ENCODE data around the gene SALL3. TPM values are rescaled to one million over a fixed set of nuclear protein-coding genes. Genes with fewer than 3 reads are reported as not detected.
"Not testable (repeated sequence)": the region's sequence is repeated elsewhere in the genome, so short reads cannot be mapped to it uniquely, and the experiment has no call there.

The SALL3 gene
- total RNA-seq: not detected in 2 replicates

GRCh38 chr18:78979730-78980278, at the start of gene SALL3:
TSS of gene SALL3 (plus strand) at chr18:78979818. CDS start at chr18:78980275, 457 bp downstream.
- H3K4me1 Mint-ChIP-seq (ENCODE audit: low read depth): peaks cover 8% of the 10 kb centered on the region
- H3K27ac Mint-ChIP-seq: no peak within 1 kb of the TSS
- peaks cover 68% of the 10 kb centered on the region for H3K27me3 Mint-ChIP-seq (ENCODE audit: low read depth)
- DNase-seq (ENCODE audit: low spot score): no peak
- H3K36me3 Mint-ChIP-seq (ENCODE audit: low read depth): peaks cover 6% of the 10 kb centered on the region
- intact Hi-C loops (cut with micrococcal nuclease): loop anchor here (10.0 kb wide), 1 partner anchor 1735 kb away; the partner anchor contains the start of gene GALR1
- no peak within 1 kb of the TSS for H3K4me3 Mint-ChIP-seq (ENCODE audit: low read depth)
- H3K9me3 Mint-ChIP-seq: peaks cover 7% of the 10 kb centered on the region

GRCh38 chr18:78932281-78932680, 47.3 kb upstream of the SALL3 start:
- H3K4me1 Mint-ChIP-seq (ENCODE audit: low read depth): no peaks in the 10 kb centered on the region
- DNase-seq (ENCODE audit: low spot score): no peak
- intact Hi-C loops (cut with micrococcal nuclease): no loop called here

GRCh38 chr18:78934003-78934402, 45.6 kb upstream of the SALL3 start:
- DNase-seq (ENCODE audit: low spot score): no peak
- H3K9me3 Mint-ChIP-seq: no peaks in the 10 kb centered on the region
- H3K4me3 Mint-ChIP-seq (ENCODE audit: low read depth): no peak overlapping the region
- H3K4me1 Mint-ChIP-seq (ENCODE audit: low read depth): peaks cover 2% of the 10 kb centered on the region
- H3K27ac Mint-ChIP-seq: no peak overlapping the region
- H3K36me3 Mint-ChIP-seq (ENCODE audit: low read depth): no peaks in the 10 kb centered on the region
- intact Hi-C loops (cut with micrococcal nuclease): no loop called here
- no peaks in the 10 kb centered on the region for H3K27me3 Mint-ChIP-seq (ENCODE audit: low read depth)

More at GRCh38 chr18:78932281-78932680, 47.3 kb upstream of the SALL3 start:
- no peak overlapping the region for H3K27ac Mint-ChIP-seq
- H3K4me3 Mint-ChIP-seq (ENCODE audit: low read depth): no peak overlapping the region
- H3K36me3 Mint-ChIP-seq (ENCODE audit: low read depth): no peaks in the 10 kb centered on the region
- H3K27me3 Mint-ChIP-seq (ENCODE audit: low read depth): no peaks in the 10 kb centered on the region
- no peaks in the 10 kb centered on the region for H3K9me3 Mint-ChIP-seq

GRCh38 chr18:78934551-78935225, 44.9 kb upstream of the SALL3 start:
- Mint-ChIP-seq H3K27ac (no peak overlapping the region), H3K9me3 (no peaks in the 10 kb centered on the region), H3K27me3 (ENCODE audit: low read depth) (no peaks in the 10 kb centered on the region), H3K4me3 (ENCODE audit: low read depth) (no peak overlapping the region), H3K36me3 (ENCODE audit: low read depth) (no peaks in the 10 kb centered on the region), H3K4me1 (ENCODE audit: low read depth) (peaks cover 6% of the 10 kb centered on the region)
- DNase-seq (ENCODE audit: low spot score): no peak
- intact Hi-C loops (cut with micrococcal nuclease): no loop called here

GRCh38 chr18:78935406-78935805, 44.2 kb upstream of the SALL3 start:
- peaks cover 7% of the 10 kb centered on the region for H3K4me1 Mint-ChIP-seq (ENCODE audit: low read depth)
- DNase-seq (ENCODE audit: low spot score): no peak
- intact Hi-C loops (cut with micrococcal nuclease): no loop called here

GRCh38 chr18:78936251-78937005, 43.2 kb upstream of the SALL3 start:
- Mint-ChIP-seq H3K27ac (no peak overlapping the region), H3K4me1 (ENCODE audit: low read depth) (peaks cover 7% of the 10 kb centered on the region), H3K27me3 (ENCODE audit: low read depth) (no peaks in the 10 kb centered on the region), H3K36me3 (ENCODE audit: low read depth) (no peaks in the 10 kb centered on the region), H3K9me3 (no peaks in the 10 kb centered on the region), H3K4me3 (ENCODE audit: low read depth) (no peak overlapping the region)
- no peak for DNase-seq (ENCODE audit: low spot score)
- intact Hi-C loops (cut with micrococcal nuclease): no loop called here

More at GRCh38 chr18:78935406-78935805, 44.2 kb upstream of the SALL3 start:
- Mint-ChIP-seq H3K9me3 (no peaks in the 10 kb centered on the region), H3K27ac (no peak overlapping the region), H3K4me3 (ENCODE audit: low read depth) (no peak overlapping the region), H3K27me3 (ENCODE audit: low read depth) (no peaks in the 10 kb centered on the region), H3K36me3 (ENCODE audit: low read depth) (no peaks in the 10 kb centered on the region)

GRCh38 chr18:78937166-78937565, 42.5 kb upstream of the SALL3 start:
- Mint-ChIP-seq H3K27me3 (ENCODE audit: low read depth) (no peaks in the 10 kb centered on the region), H3K9me3 (no peaks in the 10 kb centered on the region), H3K4me3 (ENCODE audit: low read depth) (no peak overlapping the region), H3K27ac (no peak overlapping the region), H3K36me3 (ENCODE audit: low read depth) (no peaks in the 10 kb centered on the region), H3K4me1 (ENCODE audit: low read depth) (peaks cover 7% of the 10 kb centered on the region)
- intact Hi-C loops (cut with micrococcal nuclease): no loop called here
- DNase-seq (ENCODE audit: low spot score): no peak

GRCh38 chr18:78939105-78939504, 40.5 kb upstream of the SALL3 start:
- peaks cover 7% of the 10 kb centered on the region for H3K4me1 Mint-ChIP-seq (ENCODE audit: low read depth)
- no peak overlapping the region for H3K4me3 Mint-ChIP-seq (ENCODE audit: low read depth)
- no peaks in the 10 kb centered on the region for H3K9me3 Mint-ChIP-seq
- intact Hi-C loops (cut with micrococcal nuclease): no loop called here
- no peak for DNase-seq (ENCODE audit: low spot score)
- no peaks in the 10 kb centered on the region for H3K36me3 Mint-ChIP-seq (ENCODE audit: low read depth)
- H3K27me3 Mint-ChIP-seq (ENCODE audit: low read depth): no peaks in the 10 kb centered on the region
- H3K27ac Mint-ChIP-seq: peak overlapping the region; percentile 14

GRCh38 chr18:78939734-78940494, 39.7 kb upstream of the SALL3 start:
- Mint-ChIP-seq H3K4me3 (ENCODE audit: low read depth) (no peak overlapping the region), H3K27me3 (ENCODE audit: low read depth) (no peaks in the 10 kb centered on the region), H3K9me3 (no peaks in the 10 kb centered on the region), H3K27ac (no peak overlapping the region), H3K4me1 (ENCODE audit: low read depth) (peaks cover 7% of the 10 kb centered on the region), H3K36me3 (ENCODE audit: low read depth) (no peaks in the 10 kb centered on the region)
- intact Hi-C loops (cut with micrococcal nuclease): no loop called here
- DNase-seq (ENCODE audit: low spot score): no peak

GRCh38 chr18:78942236-78942635, 37.4 kb upstream of the SALL3 start:
- H3K9me3 Mint-ChIP-seq; H3K27ac Mint-ChIP-seq; DNase-seq (ENCODE audit: low spot score); H3K27me3 Mint-ChIP-seq (ENCODE audit: low read depth); H3K4me3 Mint-ChIP-seq (ENCODE audit: low read depth); H3K4me1 Mint-ChIP-seq (ENCODE audit: low read depth); intact Hi-C loops (cut with micrococcal nuclease); H3K36me3 Mint-ChIP-seq (ENCODE audit: low read depth): not testable (repeated sequence)

- H3K36me3 Mint-ChIP-seq (ENCODE audit: low read depth): no peaks in the 10 kb centered on the region
- peaks cover 1% of the 10 kb centered on the region for H3K27me3 Mint-ChIP-seq (ENCODE audit: low read depth)
- intact Hi-C loops (cut with micrococcal nuclease): no loop called here
- no peak overlapping the region for H3K27ac Mint-ChIP-seq
- no peak for DNase-seq (ENCODE audit: low spot score)
- H3K4me3 Mint-ChIP-seq (ENCODE audit: low read depth): no peak overlapping the region
- no peaks in the 10 kb centered on the region for H3K4me1 Mint-ChIP-seq (ENCODE audit: low read depth)
- H3K9me3 Mint-ChIP-seq: no peaks in the 10 kb centered on the region
These were observed 34.0 kb upstream of the SALL3 start for GRCh38 chr18:78945628-78946027.

- no peak overlapping the region for H3K4me3 Mint-ChIP-seq (ENCODE audit: low read depth)
- H3K27ac Mint-ChIP-seq: no peak overlapping the region
- intact Hi-C loops (cut with micrococcal nuclease): no loop called here
- H3K4me1 Mint-ChIP-seq (ENCODE audit: low read depth): no peaks in the 10 kb centered on the region
- H3K36me3 Mint-ChIP-seq (ENCODE audit: low read depth): no peaks in the 10 kb centered on the region
- H3K27me3 Mint-ChIP-seq (ENCODE audit: low read depth): peaks cover 1% of the 10 kb centered on the region
- no peak for DNase-seq (ENCODE audit: low spot score)
- peaks cover 6% of the 10 kb centered on the region for H3K9me3 Mint-ChIP-seq
These were observed 32.3 kb upstream of the SALL3 start for GRCh38 chr18:78947291-78947690.

All from activated T-helper 2 cell treated with anti-CD3 and anti-CD28 coated beads, Interferon-gamma antibody, Interleukin-2, Interleukin-4, amounts not matched to agents 10 μg/mL and 5 μg/mL and 100 μg/mL, durations not matched to agents 14 hours and 24 hours and 36 hours (primary cell).